Smooth muscle cell of the brain vasculature (primary cell): ENCODE measurements around the gene WDR45B.

Experiments
- DNase-seq: peaks from one replicate; pipeline ENCODE4 v3.0.0-alpha.2; 2012; ENCODE audit warnings: low read depth, low spot score

WDR45B gene

DNA sequence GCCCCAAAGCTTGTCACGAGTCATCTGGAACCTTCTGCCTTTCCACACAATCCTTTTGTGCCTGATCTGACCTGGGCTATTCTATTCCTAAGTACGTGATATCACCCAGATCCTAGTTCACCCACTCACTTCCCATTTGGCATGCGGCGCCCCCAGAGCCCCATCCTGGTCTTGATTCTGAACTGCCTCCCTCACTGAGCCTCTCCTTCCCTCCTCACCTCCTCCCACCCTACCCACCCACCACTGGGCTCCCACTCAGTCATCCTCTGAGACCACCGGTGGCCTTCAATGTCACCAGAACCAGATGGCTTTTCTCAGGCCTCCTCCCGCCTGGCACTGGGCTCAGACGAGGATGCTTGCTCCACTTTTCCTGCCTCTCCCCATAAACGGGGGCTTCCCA is 18.5 kb downstream of the WDR45B start:
- no peak for DNase-seq

DNA sequence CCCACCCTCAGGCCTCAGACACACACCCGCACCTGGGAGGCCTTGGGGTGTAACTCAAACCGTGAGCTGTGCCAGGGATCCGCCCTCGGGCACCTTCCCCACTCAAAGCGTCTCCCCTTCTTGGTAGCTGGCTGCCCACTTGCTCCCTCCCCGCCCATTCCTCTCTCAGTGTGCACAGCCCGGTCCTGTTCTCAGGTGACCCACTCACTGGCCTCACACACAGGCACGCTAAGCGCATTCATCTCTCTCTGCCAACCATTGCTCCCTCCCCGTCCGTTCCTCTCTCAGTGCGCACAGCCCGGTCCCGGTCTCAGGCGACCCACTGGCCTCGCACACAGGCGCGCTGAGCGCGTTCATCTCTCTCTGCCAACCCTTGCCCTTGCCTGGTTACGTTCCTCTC is 20.8 kb downstream of the WDR45B start:
- no peak for DNase-seq

DNA sequence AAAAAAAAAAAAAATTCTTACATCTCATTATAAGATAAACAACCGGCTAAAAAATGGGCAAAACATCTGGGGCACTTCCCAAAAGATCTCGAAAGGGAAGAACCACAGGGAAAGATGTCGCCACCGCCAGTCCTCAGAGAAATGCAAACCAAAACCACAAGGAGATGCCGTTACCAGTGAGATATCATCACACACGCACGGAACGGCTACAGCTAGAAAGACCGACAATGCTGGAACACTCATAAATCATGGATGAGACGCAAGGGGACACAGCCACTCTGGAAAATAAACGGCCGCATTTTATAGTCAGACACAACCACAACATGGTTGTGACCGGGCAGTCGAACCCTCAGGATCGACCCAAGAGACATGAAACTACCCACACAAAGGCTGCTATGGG is 24.5 kb downstream of the WDR45B start:
- DNase-seq, result no peak

DNA sequence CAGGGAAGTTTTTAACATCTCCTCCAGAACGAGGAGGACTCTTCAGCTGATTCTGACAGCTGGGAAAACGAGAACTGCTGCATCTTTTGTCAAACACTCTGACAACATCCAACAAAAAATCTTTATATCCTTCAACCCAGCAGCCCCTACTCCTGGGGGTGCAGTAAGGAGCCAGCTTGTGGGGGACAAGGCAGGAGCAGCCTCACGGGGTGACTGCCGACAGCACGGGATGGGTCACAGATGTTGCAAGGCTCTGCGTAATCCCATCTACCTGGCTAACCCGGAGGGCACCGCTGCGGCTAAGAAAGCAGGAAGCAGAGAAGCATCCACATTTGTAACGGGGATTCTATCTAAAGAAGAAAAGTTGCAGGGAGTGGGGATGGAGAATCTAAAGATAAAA is 28.6 kb downstream of the WDR45B start:
- DNase-seq, result no peak

DNA sequence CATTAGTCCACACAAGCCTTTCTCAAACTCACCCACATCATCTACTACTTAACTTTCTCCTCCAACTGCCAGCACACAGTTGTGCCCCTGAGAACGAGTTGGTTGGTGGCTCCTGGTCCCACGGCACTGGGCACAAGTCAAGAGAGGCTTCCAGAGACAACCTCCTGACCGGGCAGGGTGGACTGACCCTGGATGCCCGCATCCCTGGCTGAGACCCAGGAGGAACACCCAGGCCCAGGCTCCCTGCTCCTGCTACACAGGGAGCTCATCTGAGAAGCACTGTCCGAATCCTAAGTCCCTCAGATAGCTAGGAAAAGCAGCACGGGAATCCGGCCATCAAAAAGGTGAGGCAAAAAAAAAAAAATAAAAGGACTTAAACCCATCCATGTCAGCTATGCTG is 29.0 kb downstream of the WDR45B start:
- no peak for DNase-seq

DNA sequence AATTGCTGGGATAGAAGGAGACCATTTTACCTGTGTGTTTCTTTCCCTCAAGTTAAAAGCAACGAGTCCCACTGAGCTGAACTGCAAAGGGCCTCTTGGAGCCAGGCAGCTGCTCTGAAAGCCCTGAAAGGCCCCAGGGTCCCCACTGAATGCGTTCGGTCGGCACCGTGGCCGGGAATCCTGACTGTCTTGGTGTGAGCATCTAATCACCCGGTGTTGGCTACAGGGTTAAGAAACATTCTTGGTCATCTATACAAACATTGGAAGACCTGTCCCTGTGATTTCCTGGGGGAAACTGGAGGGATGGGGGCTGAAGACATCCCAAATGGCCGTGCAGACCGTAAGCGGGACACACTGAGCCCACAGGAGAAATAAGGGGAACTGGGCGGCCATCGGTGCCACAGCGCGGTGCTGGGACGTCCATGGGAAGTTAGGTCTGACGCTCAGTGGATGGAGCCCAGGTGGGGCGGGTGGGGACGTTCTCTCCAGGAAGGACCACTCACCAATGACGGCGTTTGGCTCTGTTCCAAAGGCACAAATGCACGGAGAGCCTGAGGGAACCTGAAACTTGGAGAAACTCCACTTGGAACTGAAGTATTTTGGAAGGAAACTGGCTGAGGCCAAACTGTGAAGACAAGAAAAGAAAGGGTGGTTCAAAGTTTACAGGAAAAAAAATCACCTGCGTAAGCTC is 32.1 kb downstream of the WDR45B start:
- DNase-seq, result no peak

DNA sequence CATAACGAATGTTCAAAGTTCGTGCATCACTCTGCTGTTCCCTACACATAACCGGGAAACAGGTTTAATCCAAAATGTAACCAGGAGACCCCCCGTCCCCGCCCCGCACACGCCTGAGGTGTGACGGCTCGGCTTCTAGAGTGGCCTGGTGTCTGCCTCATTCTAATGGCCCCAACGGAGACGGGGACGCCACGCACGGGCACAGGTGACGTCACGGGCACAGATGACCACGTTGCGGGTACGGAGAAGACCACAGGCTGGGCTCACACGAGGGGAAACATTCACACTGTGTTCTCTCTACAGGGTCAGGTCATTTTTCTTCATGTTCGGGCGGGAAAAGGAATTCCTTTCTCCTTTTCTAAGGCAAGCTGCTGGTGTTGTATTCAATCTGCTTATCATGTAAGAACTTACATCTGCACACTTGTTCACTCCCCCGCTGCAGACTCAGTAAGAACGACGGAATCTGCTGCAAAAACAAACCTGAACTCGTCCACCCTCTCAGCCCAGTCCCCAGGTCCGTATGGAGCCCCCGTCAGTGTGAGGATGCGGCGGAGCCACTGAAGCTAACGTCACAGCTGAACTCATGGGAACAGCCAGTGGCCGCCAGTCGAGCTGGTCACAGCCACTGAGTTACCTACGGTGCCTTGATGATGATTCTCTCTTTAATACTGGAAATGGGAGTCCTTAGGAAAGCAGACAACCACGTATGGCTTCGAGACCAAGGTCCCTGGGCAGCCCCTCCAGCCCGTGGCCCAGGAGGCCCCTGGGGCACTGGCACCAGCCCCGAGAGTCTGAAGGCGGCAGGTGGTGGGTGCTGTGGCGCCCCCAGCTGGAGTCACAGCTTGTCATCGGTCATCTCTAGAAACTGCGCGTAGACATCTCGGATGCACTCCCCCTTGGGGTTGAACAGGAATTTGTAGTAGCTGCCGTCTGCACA is 32.9 kb downstream of the WDR45B start:
- DNase-seq, result no peak

DNA sequence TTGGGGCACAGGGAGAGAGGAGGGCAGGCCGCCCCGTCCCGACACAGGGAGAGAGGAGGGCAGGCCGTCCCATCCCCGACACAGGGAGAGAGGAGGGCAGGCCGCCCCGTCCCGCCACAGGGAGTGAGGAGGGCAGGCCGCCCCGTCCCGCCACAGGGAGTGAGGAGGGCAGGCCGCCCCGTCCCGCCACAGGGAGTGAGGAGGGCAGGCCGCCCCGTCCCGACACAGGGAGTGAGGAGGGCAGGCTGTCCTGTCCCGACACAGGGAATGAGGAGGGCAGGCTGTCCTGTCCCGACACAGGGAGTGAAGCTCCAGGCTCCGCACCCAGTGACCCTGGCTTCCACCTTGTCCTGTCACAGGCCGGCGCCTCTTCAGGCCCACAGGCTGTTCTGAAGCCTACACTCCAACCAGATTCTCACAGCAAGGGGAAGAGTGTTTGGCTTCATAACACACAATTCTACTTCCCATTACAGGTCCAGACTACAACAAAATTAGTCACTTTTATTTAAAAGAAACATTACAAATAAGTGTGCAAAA is 34.1 kb downstream of the WDR45B start:
- no peak for DNase-seq

DNA sequence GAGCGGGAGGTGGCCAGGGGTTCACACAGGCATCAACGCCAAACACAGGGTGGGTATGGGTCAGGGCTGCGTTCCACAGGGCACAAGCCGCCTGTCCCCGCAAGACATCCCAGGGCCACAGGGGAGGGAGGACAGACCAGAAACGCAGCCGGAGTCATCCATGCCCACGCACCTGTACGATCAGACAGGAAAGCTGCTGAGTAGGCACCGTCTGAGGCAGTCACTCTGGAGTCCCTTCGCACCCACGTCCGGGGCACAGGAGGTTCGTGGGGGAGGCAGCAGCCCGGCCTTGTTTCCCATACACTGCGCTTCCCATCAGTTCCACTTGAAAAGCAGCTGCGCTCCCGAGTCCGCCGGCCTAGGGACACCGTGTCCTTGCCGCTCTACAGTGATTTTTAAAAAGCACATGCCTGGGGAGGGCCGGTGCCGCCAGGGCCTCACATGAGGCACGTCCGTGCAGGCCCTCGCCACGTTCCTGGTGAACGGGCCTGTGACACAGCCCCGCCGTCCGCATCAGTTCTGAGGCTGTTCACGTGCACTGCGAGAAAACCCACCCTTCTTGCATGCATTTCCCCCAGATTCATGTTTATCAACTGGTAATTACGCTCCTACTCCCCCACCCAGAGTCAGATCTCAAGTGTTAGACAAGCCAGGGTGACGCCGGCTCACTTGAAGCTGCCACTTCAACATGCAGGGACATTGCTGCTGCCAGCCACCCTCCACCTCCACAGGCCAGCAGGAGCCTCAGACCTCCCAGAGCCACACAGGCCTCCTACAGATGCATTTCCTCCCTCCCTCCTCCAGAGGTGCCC is 34.8 kb downstream of the WDR45B start:
- no peak for DNase-seq

DNA sequence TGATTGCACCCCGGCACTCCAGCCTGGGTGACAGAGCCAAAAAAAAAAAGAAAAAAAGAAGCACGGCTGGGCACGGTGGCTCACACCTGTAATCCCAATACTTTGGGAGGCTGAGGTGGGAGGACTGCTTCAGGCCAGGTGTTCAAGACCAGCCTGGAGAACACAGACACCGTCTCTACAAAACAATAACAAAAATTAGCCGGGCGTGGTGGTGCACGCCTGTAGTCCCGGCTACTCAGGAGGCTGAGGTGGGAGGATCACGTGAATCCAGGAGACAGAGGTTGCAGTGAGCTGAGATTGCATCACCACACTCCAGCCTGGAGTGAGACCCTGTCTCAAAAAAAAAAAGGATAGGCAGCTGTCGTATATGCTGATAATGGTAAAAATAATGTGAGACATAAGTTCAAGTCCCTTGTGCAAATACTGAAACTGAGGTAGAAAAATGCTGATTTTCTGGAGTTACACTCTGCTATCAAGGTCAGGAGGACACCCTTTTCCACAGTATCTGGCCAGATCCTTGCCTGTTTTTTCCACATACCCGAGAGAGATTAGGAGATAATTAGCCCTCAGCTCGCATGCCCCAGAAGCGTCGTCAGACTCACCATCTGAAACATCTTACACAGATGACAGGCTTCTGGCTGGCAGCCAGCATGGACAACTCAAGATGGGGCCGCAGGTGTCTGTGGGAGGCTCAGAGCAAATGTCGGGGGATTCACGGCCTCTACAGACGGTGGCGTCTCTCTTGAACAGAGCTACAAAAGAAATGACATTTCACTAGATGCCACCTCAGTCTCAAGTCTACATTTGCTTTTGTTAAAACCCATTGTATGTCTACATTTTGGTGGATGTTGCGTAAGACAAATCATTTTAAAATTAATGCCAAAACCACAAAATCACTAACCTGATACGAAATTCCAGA is 36.8 kb downstream of the WDR45B start:
- no peak for DNase-seq

DNA sequence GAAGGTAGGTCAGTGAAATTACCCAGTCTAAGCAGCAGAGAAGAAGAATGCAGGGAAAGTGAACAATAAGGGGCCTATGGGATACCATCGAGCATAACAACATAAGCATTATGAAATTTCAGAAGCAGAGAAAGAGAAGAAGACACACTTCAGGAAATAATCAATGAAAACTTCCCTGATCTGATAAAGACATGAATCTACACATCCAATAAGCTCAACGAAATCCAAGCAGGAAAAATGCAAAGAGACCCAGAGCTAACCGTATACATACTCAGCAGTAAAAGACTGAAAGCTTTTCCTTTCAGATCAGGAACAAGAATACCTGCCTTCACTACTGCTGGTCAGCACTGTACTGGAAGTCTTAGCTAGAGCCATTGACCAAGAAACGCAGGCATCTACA is 38.6 kb downstream of the WDR45B start:
- DNase-seq, result no peak

DNA sequence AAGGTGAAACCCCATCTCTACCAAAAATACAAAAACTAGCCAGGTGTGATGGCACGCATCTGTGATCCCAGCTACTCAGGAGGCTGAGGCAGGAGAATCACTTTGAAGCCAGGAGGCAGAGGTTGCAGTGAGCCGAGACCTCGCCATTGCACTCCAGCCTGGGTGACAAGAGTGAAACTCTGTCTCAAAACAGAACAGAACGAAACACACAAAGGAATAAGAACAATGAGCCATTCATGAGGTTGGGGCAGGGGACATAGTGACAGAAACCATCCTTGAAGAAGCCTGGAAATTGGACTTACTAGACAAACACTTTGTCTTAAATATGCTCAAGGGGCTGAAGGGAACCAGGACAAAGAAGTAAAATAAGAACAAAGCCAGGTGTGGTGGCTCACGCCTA is 39.4 kb downstream of the WDR45B start:
- DNase-seq, result no peak

DNA sequence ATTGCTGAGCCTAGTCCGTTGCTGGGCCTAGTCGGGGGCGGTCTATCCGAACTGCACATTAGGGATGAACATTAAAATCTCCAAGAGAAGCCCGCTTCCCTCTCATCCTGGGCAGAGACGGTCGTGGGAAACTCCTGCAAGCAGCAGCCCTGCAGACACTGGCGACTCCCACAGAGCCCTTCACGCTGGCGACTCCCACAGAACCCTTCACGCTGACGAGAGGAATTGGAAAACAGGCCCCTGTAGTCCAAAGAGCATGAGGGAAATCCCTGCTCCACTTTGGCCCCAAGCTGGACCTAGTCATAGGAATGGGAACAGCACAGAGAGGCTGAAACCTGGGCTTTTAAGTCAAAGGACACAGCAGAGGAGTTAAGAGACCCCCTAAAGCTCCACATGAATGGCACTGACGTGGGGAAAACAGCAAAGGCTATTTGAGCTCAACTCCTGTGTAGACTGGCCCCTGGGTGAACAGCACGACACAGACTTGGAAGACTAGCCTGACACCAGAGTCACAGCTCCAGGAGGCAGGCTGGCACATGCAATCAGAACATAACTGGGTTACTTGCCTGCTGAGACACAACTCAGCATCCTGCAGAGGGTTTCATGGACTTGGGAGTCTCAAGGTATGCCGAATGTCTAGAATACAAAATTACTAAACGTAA is 42.2 kb downstream of the WDR45B start:
- no peak for DNase-seq

DNA sequence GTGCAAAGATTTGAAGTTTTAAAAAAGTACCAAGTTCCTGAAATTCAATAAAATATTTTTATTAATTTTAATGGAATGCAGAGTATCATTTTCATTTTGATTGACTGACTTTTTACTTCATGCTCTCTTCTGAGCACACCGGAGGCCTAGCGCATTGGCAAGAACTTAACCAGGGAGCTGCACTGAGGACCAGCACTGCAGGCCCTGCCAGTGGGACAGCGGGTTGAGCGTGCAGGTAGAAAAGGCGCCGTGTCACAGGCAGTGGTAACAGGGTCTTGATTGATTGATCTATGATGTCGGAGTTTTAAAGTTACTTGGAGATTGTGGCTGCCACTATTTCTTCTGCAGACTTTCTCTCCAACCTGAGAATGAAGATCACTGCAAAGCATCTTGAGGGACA is 43.7 kb downstream of the WDR45B start:
- no peak for DNase-seq

DNA sequence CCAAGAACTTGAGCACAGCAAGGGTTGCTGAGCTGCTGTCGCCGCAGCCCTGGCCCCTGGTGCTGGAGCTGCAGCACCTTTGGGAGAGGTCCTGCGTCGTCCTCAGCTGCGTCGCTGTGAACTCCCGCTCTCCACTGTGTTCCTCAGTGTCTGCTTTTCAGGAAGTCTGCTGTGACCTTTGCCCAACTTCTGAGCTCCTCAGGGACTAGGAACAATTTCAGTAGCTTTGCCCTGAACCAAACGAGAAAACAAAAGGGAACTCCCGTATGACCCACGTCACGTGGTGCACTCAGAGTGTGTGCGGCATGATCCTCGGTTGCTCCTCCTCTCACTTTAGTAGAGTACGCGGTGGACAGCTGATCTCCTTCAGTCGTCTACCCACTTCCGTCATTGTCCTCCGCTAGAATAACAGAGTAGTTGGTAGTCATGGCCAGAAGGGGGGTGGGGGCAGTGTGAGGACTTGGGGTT is 44.2 kb downstream of the WDR45B start:
- no peak for DNase-seq

DNA sequence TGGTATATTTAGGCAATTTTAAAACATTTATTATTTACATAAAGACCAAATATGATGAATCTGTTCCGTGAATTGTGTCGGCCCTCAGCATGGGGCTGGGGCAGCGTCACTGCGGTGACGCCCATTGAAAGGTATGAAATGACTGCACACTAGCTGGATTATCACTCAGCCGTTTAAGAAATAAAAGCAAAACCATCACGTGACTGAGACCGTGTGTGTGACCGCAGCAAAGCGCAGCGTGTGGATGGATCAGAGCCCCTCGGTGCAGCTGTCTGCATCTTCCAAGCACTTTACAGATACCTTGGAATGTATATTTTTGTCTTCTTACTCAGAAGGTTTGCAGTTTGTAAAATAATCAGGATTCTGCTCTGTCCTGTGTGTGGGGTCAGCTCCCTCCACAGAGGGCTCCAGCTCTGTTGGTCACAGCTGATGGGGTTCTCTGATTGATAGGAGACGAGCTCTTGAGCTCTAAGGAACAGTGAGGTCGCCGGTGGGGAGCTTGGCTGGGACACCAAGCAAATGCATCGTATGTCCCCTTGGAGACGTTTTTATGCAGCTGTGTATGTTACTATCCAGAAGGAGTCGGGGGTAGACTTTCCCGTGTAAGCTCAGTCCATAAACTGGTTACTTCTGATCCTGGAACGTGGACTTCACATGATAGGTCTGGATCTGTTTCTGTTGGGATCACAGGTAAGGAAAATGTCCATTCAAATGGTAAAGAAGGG is 45.1 kb downstream of the WDR45B start:
- DNase-seq, result no peak

DNA sequence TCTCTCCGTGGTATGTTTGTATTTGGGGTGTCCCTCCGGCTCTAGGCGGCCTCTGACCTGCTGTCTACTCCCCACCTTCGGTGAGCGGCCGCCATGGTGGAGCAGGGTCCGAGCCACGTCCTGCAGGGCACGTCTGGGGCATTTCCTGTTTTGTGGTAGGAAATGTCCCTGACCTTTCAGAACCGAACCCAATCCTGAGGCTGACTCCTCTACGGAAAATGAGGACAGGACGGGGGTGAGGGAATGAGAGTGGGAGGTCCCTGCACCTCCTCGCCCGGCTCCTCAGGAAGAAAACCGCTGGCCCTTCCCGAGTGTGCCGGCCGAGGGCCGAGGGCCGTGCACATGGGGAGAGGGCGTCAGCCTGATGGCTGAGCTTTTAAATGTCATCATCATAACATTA is 45.8 kb downstream of the WDR45B start:
- DNase-seq, result no peak

DNA sequence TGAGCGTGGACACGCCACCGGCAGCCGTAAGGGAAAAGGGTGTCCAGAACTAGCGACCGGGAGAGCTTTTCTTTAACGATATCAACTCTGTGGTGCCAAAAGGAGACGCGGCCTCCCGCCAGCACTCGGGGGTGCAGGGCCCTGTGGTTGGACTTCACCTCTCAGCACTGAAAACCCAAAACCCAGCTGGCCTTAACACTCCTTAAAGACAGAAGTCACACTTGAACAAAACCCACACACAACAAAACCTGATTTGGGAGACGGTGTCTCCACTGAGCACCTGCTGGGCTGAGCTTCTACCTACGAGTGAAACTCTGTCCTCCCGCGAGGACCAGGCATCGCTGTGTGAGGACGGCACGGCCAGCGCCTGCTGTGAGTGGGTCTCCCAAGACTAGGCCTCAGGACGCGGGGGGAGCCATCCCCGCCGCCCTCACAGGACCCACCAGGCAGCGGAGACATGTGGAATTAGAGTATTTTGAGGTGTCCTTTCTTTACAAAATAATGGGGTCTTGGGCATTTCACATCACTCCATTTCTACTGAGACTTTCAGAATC is 46.7 kb downstream of the WDR45B start:
- DNase-seq, result no peak

DNA sequence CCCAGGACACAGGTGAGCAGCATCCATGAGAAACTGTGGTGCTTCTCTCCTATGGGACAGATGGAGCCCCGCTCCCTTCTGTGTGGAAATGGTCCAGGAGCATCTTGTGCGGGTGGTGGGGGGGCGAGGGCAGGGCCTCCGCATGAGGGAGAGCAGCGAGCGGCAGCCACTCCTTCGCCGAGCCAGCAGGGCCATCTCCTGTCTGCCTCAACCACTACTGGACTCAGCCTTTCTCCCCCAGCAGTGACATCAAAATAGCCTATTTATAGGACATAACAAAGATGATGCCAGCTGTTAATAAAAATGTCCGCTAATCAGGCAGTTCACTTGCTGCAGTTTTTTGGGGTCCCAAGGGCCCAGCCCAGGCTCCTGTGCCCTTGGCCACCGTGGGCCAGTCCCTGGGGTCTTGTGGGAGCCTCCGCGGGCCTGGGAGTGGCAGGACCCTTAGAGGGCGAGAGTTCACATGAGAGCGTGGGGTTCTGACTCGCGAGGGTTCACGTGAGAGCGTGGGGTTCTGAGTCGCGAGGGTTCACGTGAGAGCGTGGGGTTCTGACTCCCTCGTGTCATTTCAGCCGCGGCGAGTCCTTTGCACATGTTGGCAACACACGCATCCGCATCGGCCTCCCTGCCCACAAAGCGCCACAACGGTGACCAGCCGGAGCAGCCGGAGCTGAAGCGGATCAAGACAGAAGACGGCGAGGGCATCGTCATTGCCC is 47.4 kb downstream of the WDR45B start:
- no peak for DNase-seq
